B cell (primary cell): Measurements from ENCODE around the gene ANK3.

ENCODE experiments used
- CTCF ChIP-seq: fragments of 200-600 bp; IDR thresholded peaks from one replicate; pipeline ENCODE4 v1.8.0; 2022; ENCODE audit warnings: antibody characterized with exemption, mild to moderate bottlenecking
- EZH2 ChIP-seq: IDR thresholded peaks from 2 replicates; pipeline ENCODE4 v1.6.1; 2012; ENCODE audit warnings: borderline replicate concordance, low read depth, mild to moderate bottlenecking, moderate library complexity, low read length; ENCODE audit not compliant: insufficient read depth, poor library complexity, severe bottlenecking

- TF ChIP-seq CTCF (no peak), EZH2 (no peak)
Observed at GRCh38 chr10:59976909-59977308, 412.8 kb downstream of the ANK3 start.
